Measurements from ENCODE around the gene C5. TPM values are rescaled to one million over a fixed set of nuclear protein-coding genes. Genes with fewer than 3 reads are reported as not detected.

Gene C5
- polyA plus RNA-seq, 6 donors from 2014 or later = 0.47 to 1.7 (median 0.74) TPM; not detected in 1

GRCh38 chr9:120912958-120913646 is 137.0 kb downstream of the C5 start:
- H3K27ac Mint-ChIP-seq = peak overlapping the region in 1 of 6 donors; percentile 36
- H3K36me3 Mint-ChIP-seq = peaks cover 4 to 8% of the 10 kb centered on the region in 2 donors
- no peaks in the 10 kb centered on the region for H3K27me3 Mint-ChIP-seq
- DNase-seq = no peak
- H3K9me3 Mint-ChIP-seq = no peaks in the 10 kb centered on the region
- no peak overlapping the region for H3K4me3 Mint-ChIP-seq
- no peak for ATAC-seq (ENCODE audit: low read depth in 2 of 2)
- peaks cover 6 to 13% (median 10%) of the 10 kb centered on the region in 3 donors for H3K4me1 Mint-ChIP-seq

GRCh38 chr9:120911295-120911837 is 138.7 kb downstream of the C5 start:
- ATAC-seq (ENCODE audit: low read depth in 2 of 2) (no peak), DNase-seq (no peak)
- H3K27me3 Mint-ChIP-seq = no peaks in the 10 kb centered on the region
- H3K36me3 Mint-ChIP-seq = peaks cover 0 to 4% of the 10 kb centered on the region in 2 donors
- no peak overlapping the region for H3K27ac Mint-ChIP-seq
- H3K4me3 Mint-ChIP-seq = no peak overlapping the region
- H3K4me1 Mint-ChIP-seq = peaks cover 11 to 16% (median 14%) of the 10 kb centered on the region in 3 donors
- peaks cover 0 to 1% (median 0%) of the 10 kb centered on the region in 7 donors for H3K9me3 Mint-ChIP-seq

- H3K4me3 Mint-ChIP-seq = no peak overlapping the region
- no peak for DNase-seq
- H3K27ac Mint-ChIP-seq = no peak overlapping the region
- peaks cover 0 to 4% of the 10 kb centered on the region in 2 donors for H3K36me3 Mint-ChIP-seq
- peaks cover 15 to 18% (median 16%) of the 10 kb centered on the region in 3 donors for H3K4me1 Mint-ChIP-seq
- H3K27me3 Mint-ChIP-seq = no peaks in the 10 kb centered on the region
- peaks cover 0 to 1% (median 0%) of the 10 kb centered on the region in 7 donors for H3K9me3 Mint-ChIP-seq
- no peak for ATAC-seq (ENCODE audit: low read depth in 2 of 2)
These were observed 139.4 kb downstream of the C5 start for GRCh38 chr9:120910643-120911042.

GRCh38 chr9:120909904-120910303 is 140.2 kb downstream of the C5 start:
- no peak for ATAC-seq (ENCODE audit: low read depth in 2 of 2)
- peaks cover 21 to 25% (median 23%) of the 10 kb centered on the region in 3 donors for H3K4me1 Mint-ChIP-seq
- H3K4me3 Mint-ChIP-seq = no peak overlapping the region
- H3K27ac Mint-ChIP-seq = no peak overlapping the region
- peaks cover 0 to 1% (median 0%) of the 10 kb centered on the region in 7 donors for H3K9me3 Mint-ChIP-seq
- peaks cover 0 to 4% of the 10 kb centered on the region in 2 donors for H3K36me3 Mint-ChIP-seq
- no peaks in the 10 kb centered on the region for H3K27me3 Mint-ChIP-seq
- no peak for DNase-seq

- ATAC-seq (ENCODE audit: low read depth in 2 of 2) (peak in 1 of 2 donors; percentile 48), DNase-seq (no peak)
- peak overlapping the region in 4 of 8 donors; percentile 37 to 82 (median 64) for H3K4me3 Mint-ChIP-seq
- no peaks in the 10 kb centered on the region for H3K36me3 Mint-ChIP-seq
- H3K27ac Mint-ChIP-seq = peak overlapping the region; percentile 83 to 98 (median 93)
- H3K27me3 Mint-ChIP-seq = no peaks in the 10 kb centered on the region
- peaks cover 48 to 64% (median 58%) of the 10 kb centered on the region in 3 donors for H3K4me1 Mint-ChIP-seq
- H3K9me3 Mint-ChIP-seq = peaks cover 0 to 1% (median 0%) of the 10 kb centered on the region in 7 donors
These were observed 144.5 kb downstream of the C5 start for GRCh38 chr9:120905315-120906164.

GRCh38 chr9:120904978-120905301 is 145.1 kb downstream of the C5 start:
- H3K27me3 Mint-ChIP-seq = no peaks in the 10 kb centered on the region
- H3K4me3 Mint-ChIP-seq = peak overlapping the region in 6 of 8 donors; percentile 29 to 82 (median 64)
- H3K36me3 Mint-ChIP-seq = no peaks in the 10 kb centered on the region
- DNase-seq = no peak
- peak overlapping the region; percentile 83 to 98 (median 93) for H3K27ac Mint-ChIP-seq
- H3K9me3 Mint-ChIP-seq = peaks cover 0 to 1% (median 0%) of the 10 kb centered on the region in 7 donors
- no peak for ATAC-seq (ENCODE audit: low read depth in 2 of 2)
- H3K4me1 Mint-ChIP-seq = peaks cover 48 to 70% (median 60%) of the 10 kb centered on the region in 3 donors

GRCh38 chr9:120904061-120904977 is 145.8 kb downstream of the C5 start:
- no peaks in the 10 kb centered on the region for H3K36me3 Mint-ChIP-seq
- H3K4me3 Mint-ChIP-seq = peak overlapping the region in 7 of 8 donors; percentile 35 to 91 (median 68)
- H3K27me3 Mint-ChIP-seq = no peaks in the 10 kb centered on the region
- ATAC-seq (ENCODE audit: low read depth in 2 of 2) (peak; percentile 87 to 89), DNase-seq (peak; percentile 62)
- H3K27ac Mint-ChIP-seq = peak overlapping the region; percentile 89 to 98 (median 97)
- H3K4me1 Mint-ChIP-seq = peaks cover 48 to 71% (median 60%) of the 10 kb centered on the region in 3 donors
- peaks cover 0 to 1% (median 0%) of the 10 kb centered on the region in 7 donors for H3K9me3 Mint-ChIP-seq

- Mint-ChIP-seq H3K9me3 (peaks cover 0 to 1% (median 0%) of the 10 kb centered on the region in 7 donors), H3K36me3 (no peaks in the 10 kb centered on the region), H3K27ac (peak overlapping the region; percentile 89 to 98 (median 97)), H3K4me1 (peaks cover 48 to 71% (median 60%) of the 10 kb centered on the region in 3 donors), H3K27me3 (no peaks in the 10 kb centered on the region), H3K4me3 (peak overlapping the region in 7 of 8 donors; percentile 22 to 91 (median 68))
- DNase-seq = peak; percentile 27
- peak; percentile 20 to 39 for ATAC-seq (ENCODE audit: low read depth in 2 of 2)
These were observed 147.2 kb downstream of the C5 start for GRCh38 chr9:120902569-120903535.

Other genes starting within 250 kb of the C5 start
- gene PSMD5, start 207.4 kb downstream of the C5 start, polyA plus RNA-seq (ENCODE audit: low read depth in 6 of 6) = 10 to 100 TPM in 5 of 6 donors, 1 to 10 TPM in 1; 3.6 to 22.8 (median 17.4) TPM
- 1 to 10 TPM in 5 of 6 donors, under 1 TPM in 1; 0.26 to 5.4 (median 3.5) TPM for gene PHF19, start 173.1 kb downstream of the C5 start, polyA plus RNA-seq (ENCODE audit: low read depth in 6 of 6)
- gene TRAF1, start 123.5 kb downstream of the C5 start, polyA plus RNA-seq (ENCODE audit: low read depth in 6 of 6) = under 1 TPM; 0.34 to 0.97 (median 0.72) TPM
- gene CNTRL, start 24.7 kb upstream of the C5 start, polyA plus RNA-seq (ENCODE audit: low read depth in 6 of 6) = 10 to 100 TPM in 5 of 6 donors, 1 to 10 TPM in 1; 7.5 to 43.2 (median 20.5) TPM
- gene RAB14, start 151.6 kb upstream of the C5 start, polyA plus RNA-seq (ENCODE audit: low read depth in 6 of 6) = 10 to 100 TPM; 42.2 to 49.1 (median 44.8) TPM
- gene GSN, start 217.9 kb upstream of the C5 start, polyA plus RNA-seq (ENCODE audit: low read depth in 6 of 6) = 10 to 100 TPM in 3 of 6 donors, 1 to 10 TPM in 3; 3.3 to 13.5 (median 8.0) TPM

Data from naive B cell (primary cell).